PC-3 (cell line): ENCODE measurements around the gene UBE2B. TPM values are rescaled to one million over a fixed set of nuclear protein-coding genes. Genes with fewer than 3 reads are reported as not detected.
"Not testable (repeated sequence)": the region's sequence is repeated elsewhere in the genome, so short reads cannot be mapped to it uniquely, and the experiment has no call there.

ENCODE experiments used
- ATAC-seq: fragments of 200-7000 bp; cut with Tn5 transposase; 2 replicates; pipeline ENCODE4 v1.9.1; 2020; ENCODE audit warnings: mild to moderate bottlenecking, moderate library complexity
- BruUV-seq: library from RNA; stranded (reverse); fragments of 400-500 nt; replicated peaks from 2 replicates; lab custom pipeline; 2021; lab: Mats Ljungman, UMichigan
- CTCF ChIA-PET: fragments of 300-600 bp; sonication (Branson Sonifier 250); formaldehyde crosslinking; loops from one replicate; lab custom pipeline; 2022; ENCODE audit warnings: antibody characterized with exemption; lab: Charles Lee
- POLR2A ChIA-PET: fragments of 300-600 bp; sonication (Branson Sonifier 250); formaldehyde crosslinking; loops from one replicate; lab custom pipeline; 2022; ENCODE audit warnings: antibody characterized with exemption; ENCODE audit not compliant: unreplicated experiment; lab: Charles Lee
- DNase-seq: peaks from one replicate; pipeline ENCODE4 v3.0.0-alpha.2; 2015
- H2AFZ ChIP-seq: fragments of 300-600 bp; sonication (generic); 2 replicates; pipeline ENCODE4 v1.6.0; 2016; ENCODE audit warnings: antibody characterized with exemption, low read length
- H3F3A ChIP-seq: fragments of 300-600 bp; sonication (generic); one replicate; pipeline ENCODE4 v1.6.0; 2017; ENCODE audit warnings: antibody characterized with exemption, low read length, control low read depth, mild to moderate bottlenecking; ENCODE audit not compliant: unreplicated experiment
- H3K27ac ChIP-seq: fragments of 300-600 bp; sonication (generic); 2 replicates; pipeline ENCODE4 v1.5.1; 2016; ENCODE audit warnings: mild to moderate bottlenecking, low read length
- H3K27me3 ChIP-seq: fragments of 300-600 bp; sonication (generic); 2 replicates; pipeline ENCODE4 v1.6.1; 2016; ENCODE audit warnings: low read length, mixed read lengths
- H3K36me3 ChIP-seq: fragments of 300-600 bp; sonication (generic); 2 replicates; pipeline ENCODE4 v1.6.1; 2016; ENCODE audit warnings: low read depth, mixed run types, low read length, mixed read lengths
- H3K4me1 ChIP-seq: fragments of 300-600 bp; sonication (generic); 2 replicates; pipeline ENCODE4 v1.5.1; 2016; ENCODE audit warnings: low read length; ENCODE audit not compliant: insufficient read depth
- H3K4me2 ChIP-seq: fragments of 300-600 bp; sonication (generic); 2 replicates; pipeline ENCODE4 v1.6.0; 2016; ENCODE audit warnings: low read length
- H3K4me3 ChIP-seq: fragments of 300-600 bp; sonication (generic); 2 replicates; pipeline ENCODE4 v1.5.1; 2016; ENCODE audit warnings: mild to moderate bottlenecking, low read length, mixed read lengths
- H3K79me2 ChIP-seq: fragments of 300-600 bp; sonication (generic); 2 replicates; pipeline ENCODE4 v1.6.1; 2017; ENCODE audit warnings: low read length, mixed read lengths
- H3K9ac ChIP-seq: fragments of 300-600 bp; sonication (generic); 2 replicates; pipeline ENCODE4 v1.6.0; 2016; ENCODE audit warnings: mild to moderate bottlenecking, low read length
- H3K9me2 ChIP-seq: fragments of 300-600 bp; sonication (generic); replicated peaks from 2 replicates; pipeline ENCODE4 v1.6.1; 2016; ENCODE audit warnings: mixed run types, low read length, mixed read lengths
- H3K9me3 ChIP-seq: fragments of 300-600 bp; sonication (generic); 2 replicates; pipeline ENCODE4 v1.6.1; 2016; ENCODE audit warnings: low read length, mixed read lengths
- H4K20me1 ChIP-seq: fragments of 300-600 bp; sonication (generic); 2 replicates; pipeline ENCODE4 v1.6.1; 2016; ENCODE audit warnings: low read length, mixed read lengths
- EZH2 ChIP-seq: fragments of 300-600 bp; sonication (generic); IDR thresholded peaks from one replicate; pipeline ENCODE4 v1.6.1; 2017; ENCODE audit warnings: antibody characterized with exemption, mild to moderate bottlenecking, low read length; ENCODE audit not compliant: unreplicated experiment
- EZH2phosphoT487 ChIP-seq: fragments of 300-600 bp; sonication (generic); IDR thresholded peaks from 2 replicates; pipeline ENCODE4 v1.6.1; 2018; ENCODE audit warnings: mild to moderate bottlenecking, antibody characterized with exemption, low read length, borderline replicate concordance
- intact Hi-C: fragments of 100-400 bp; cut with micrococcal nuclease; formaldehyde crosslinking; loops from 2 replicates; pipeline ENCODE4 v1.9.0; 2023
- total RNA-seq: library from RNA; depleted of rRNA; stranded (reverse); fragments of >200 nt; gene quantifications from 2 replicates; pipeline ENCODE4 v1.2.3, GENCODE V29; 2014
- TF ChIP-seq, protein P1 (sequence below): fragments of 300-600 bp; sonication (generic); conservative IDR thresholded peaks from 2 replicates; pipeline ENCODE4 v1.5.1; 2017; ENCODE audit warnings: antibody characterized with exemption, low read depth, mild to moderate bottlenecking, low read length

UBE2B gene
- total RNA-seq, 1 experiment from 2014 or later, result 9.5 TPM

GRCh38 chr5:134374232-134374631, 2.9 kb downstream of the UBE2B start:
- ATAC-seq (no peak), DNase-seq (peak; percentile 36)
- no peak for TF ChIP-seq EZH2phosphoT487
- TF ChIP-seq, protein P1, sequence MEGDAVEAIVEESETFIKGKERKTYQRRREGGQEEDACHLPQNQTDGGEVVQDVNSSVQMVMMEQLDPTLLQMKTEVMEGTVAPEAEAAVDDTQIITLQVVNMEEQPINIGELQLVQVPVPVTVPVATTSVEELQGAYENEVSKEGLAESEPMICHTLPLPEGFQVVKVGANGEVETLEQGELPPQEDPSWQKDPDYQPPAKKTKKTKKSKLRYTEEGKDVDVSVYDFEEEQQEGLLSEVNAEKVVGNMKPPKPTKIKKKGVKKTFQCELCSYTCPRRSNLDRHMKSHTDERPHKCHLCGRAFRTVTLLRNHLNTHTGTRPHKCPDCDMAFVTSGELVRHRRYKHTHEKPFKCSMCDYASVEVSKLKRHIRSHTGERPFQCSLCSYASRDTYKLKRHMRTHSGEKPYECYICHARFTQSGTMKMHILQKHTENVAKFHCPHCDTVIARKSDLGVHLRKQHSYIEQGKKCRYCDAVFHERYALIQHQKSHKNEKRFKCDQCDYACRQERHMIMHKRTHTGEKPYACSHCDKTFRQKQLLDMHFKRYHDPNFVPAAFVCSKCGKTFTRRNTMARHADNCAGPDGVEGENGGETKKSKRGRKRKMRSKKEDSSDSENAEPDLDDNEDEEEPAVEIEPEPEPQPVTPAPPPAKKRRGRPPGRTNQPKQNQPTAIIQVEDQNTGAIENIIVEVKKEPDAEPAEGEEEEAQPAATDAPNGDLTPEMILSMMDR, result peak; percentile 40
- Histone ChIP-seq H3K9me2 (no peaks in the 10 kb centered on the region), H3K9ac (no peak overlapping the region), H3F3A (no peaks in the 10 kb centered on the region), H3K27me3 (no peaks in the 10 kb centered on the region), H2AFZ (no peak overlapping the region), H3K4me2 (no peak overlapping the region; the same call in 1 of the 2 replicates), H3K4me1 (peaks cover 11% of the 10 kb centered on the region), H3K9me3 (no peaks in the 10 kb centered on the region), H3K79me2 (peaks cover 56% of the 10 kb centered on the region), H3K27ac (no peak overlapping the region), H3K36me3 (peaks cover 13% of the 10 kb centered on the region), H3K4me3 (no peak overlapping the region), H4K20me1 (peaks cover 16% of the 10 kb centered on the region)
- intact Hi-C loops, result loop anchor here (5.0 kb wide), 1 partner anchor 213 kb away; no protein-coding TSS in a partner anchor
- CTCF ChIA-PET, result interaction anchor here (1.2 kb wide), 1 partner anchor 150 kb away, joined by 6 read pairs; no protein-coding TSS in a partner anchor
- BruUV-seq, result no TSS peak
- POLR2A ChIA-PET, result no interaction called here

DNA sequence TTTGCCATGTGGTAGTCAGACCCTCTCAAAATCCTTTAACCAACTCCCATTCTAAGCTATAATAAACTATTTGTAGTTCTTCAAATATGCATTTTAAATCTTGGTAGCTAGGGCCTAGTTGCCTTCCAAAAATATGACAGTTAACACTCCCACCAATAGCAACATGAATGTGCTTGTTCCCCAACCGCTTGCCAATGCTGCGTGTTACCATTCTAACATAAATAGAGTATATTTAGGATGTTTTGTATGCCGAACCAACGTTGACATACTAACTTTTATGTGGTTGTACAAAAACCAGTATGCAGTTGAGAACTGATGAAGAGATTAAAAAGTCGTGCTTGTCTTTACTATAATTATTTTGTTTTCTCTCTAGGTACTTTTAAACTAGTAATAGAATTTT, 9.0 kb downstream of the UBE2B start:
- POLR2A ChIA-PET, result interaction anchor here (0.5 kb wide), 1 partner anchor 24 kb away, joined by 3 read pairs; no protein-coding TSS in a partner anchor
- H3K79me2 ChIP-seq, result peaks cover 17% of the 10 kb centered on the region
- no peaks in the 10 kb centered on the region for H3K9me3 ChIP-seq
- no peaks in the 10 kb centered on the region for H3K9me2 ChIP-seq
- no peaks in the 10 kb centered on the region for H3K4me1 ChIP-seq
- no peak overlapping the region for H2AFZ ChIP-seq
- ATAC-seq (no peak), DNase-seq (no peak)
- no TSS peak for BruUV-seq
- H3K36me3 ChIP-seq, result peaks cover 21% of the 10 kb centered on the region
- no peak overlapping the region for H3K4me3 ChIP-seq
- no peak overlapping the region for H3K27ac ChIP-seq
- H4K20me1 ChIP-seq, result no peaks in the 10 kb centered on the region
- intact Hi-C loops, result no loop called here
- no peaks in the 10 kb centered on the region for H3K27me3 ChIP-seq
- H3K9ac ChIP-seq, result no peak overlapping the region
- TF ChIP-seq EZH2phosphoT487 (no peak), EZH2 (no peak)
- TF ChIP-seq, protein P1, result no peak
- H3F3A ChIP-seq, result no peaks in the 10 kb centered on the region
- H3K4me2 ChIP-seq, result no peak overlapping the region
- CTCF ChIA-PET, result no interaction called here

GRCh38 chr5:134382204-134382603, 10.8 kb downstream of the UBE2B start:
- H4K20me1 ChIP-seq, H3K27me3 ChIP-seq, intact Hi-C loops, H3K4me3 ChIP-seq, H3K9me3 ChIP-seq, H3K9me2 ChIP-seq, H3K9ac ChIP-seq, BruUV-seq, CTCF ChIA-PET, H3K4me2 ChIP-seq, H3K79me2 ChIP-seq, H3K27ac ChIP-seq, H3F3A ChIP-seq, DNase-seq, H3K4me1 ChIP-seq, ATAC-seq, H2AFZ ChIP-seq, POLR2A ChIA-PET: not testable (repeated sequence)
- H3K36me3 ChIP-seq, result peaks cover 15% of the 10 kb centered on the region
